NCI-H1930 (cell line): ENCODE measurements around the gene DCAF4.
"Not testable (repeated sequence)": the region's sequence is repeated elsewhere in the genome, so short reads cannot be mapped to it uniquely, and the experiment has no call there.

ENCODE experiments used
- DNase-seq, 2 experiments: peaks; one replicate each; lab custom pipeline; 2025; lab: John Stamatoyannopoulos, UW

The DCAF4 gene

GRCh38 chr14:72932893-72933292 is 6.6 kb downstream of the DCAF4 start:
- DNase-seq: no peak

GRCh38 chr14:72939630-72940029 is 13.4 kb downstream of the DCAF4 start:
- DNase-seq: no peak

GRCh38 chr14:72941286-72941985 is 15.2 kb downstream of the DCAF4 start:
- DNase-seq: no peak

GRCh38 chr14:72942934-72943333 is 16.7 kb downstream of the DCAF4 start:
- no peak for DNase-seq

GRCh38 chr14:72943876-72944430 is 17.7 kb downstream of the DCAF4 start:
- DNase-seq: no peak

GRCh38 chr14:72945356-72946027 is 19.2 kb downstream of the DCAF4 start:
- no peak for DNase-seq

- no peak for DNase-seq
Observed at GRCh38 chr14:72946491-72946890, 20.2 kb downstream of the DCAF4 start.

- DNase-seq: no peak
Observed at GRCh38 chr14:72947366-72948160, 21.3 kb downstream of the DCAF4 start.

GRCh38 chr14:72948481-72949138 is 22.3 kb downstream of the DCAF4 start:
- peak in 1 of 2 experiments; percentile 36 for DNase-seq

- DNase-seq: no peak
Observed at GRCh38 chr14:72952171-72952570, 25.9 kb downstream of the DCAF4 start.

GRCh38 chr14:72956741-72957140 is 30.5 kb downstream of the DCAF4 start:
- not testable (repeated sequence) for DNase-seq

GRCh38 chr14:72957213-72957612 is 30.9 kb downstream of the DCAF4 start:
- no peak for DNase-seq

- DNase-seq: no peak
Observed at GRCh38 chr14:72958548-72958947, 32.3 kb downstream of the DCAF4 start.

GRCh38 chr14:72961016-72961415 is 34.8 kb downstream of the DCAF4 start:
- DNase-seq: not testable (repeated sequence)

GRCh38 chr14:72961579-72962335 is 35.5 kb downstream of the DCAF4 start:
- DNase-seq: no peak

GRCh38 chr14:72962336-72962754 is 36.1 kb downstream of the DCAF4 start:
- not testable (repeated sequence) for DNase-seq

GRCh38 chr14:72962829-72963312 is 36.6 kb downstream of the DCAF4 start:
- no peak for DNase-seq

- no peak for DNase-seq
Observed at GRCh38 chr14:72965249-72965648, 39.0 kb downstream of the DCAF4 start.

GRCh38 chr14:72966038-72966437 is 39.8 kb downstream of the DCAF4 start:
- DNase-seq: no peak

GRCh38 chr14:72968316-72968715 is 42.1 kb downstream of the DCAF4 start:
- DNase-seq: no peak

- no peak for DNase-seq
Observed at GRCh38 chr14:72970058-72970630, 43.9 kb downstream of the DCAF4 start.
